GM18870 (cell line): ENCODE data around the gene AFAP1.

ENCODE experiments used
- ATAC-seq: cut with Tn5 transposase; IDR thresholded peaks from one replicate; pipeline ENCODE4 v1.9.1; 2021; ENCODE audit warnings: moderate library complexity; ENCODE audit not compliant: unreplicated experiment

Gene AFAP1

GRCh38 chr4:7761720-7762119 is 177.9 kb downstream of the AFAP1 start:
- no peak for ATAC-seq

DNA sequence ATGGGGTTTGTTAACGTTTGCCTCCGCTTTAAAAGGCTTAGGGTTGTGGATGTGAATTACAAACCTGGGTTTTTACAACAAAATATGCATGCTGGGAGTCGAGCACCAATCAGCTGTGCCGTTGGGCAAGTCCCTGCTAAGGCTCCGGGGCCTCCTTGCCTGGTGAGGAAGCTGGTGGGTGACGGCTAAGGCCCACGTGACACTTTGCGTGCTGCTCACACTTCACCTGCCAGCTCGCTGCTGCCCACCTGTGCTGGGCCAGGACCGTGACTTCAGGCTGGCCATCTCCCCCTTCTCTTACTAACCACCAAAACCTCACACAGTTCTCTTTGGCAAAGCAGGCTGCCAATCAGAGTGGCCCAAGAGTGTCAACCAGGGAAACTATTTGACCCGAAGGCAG is 178.3 kb downstream of the AFAP1 start:
- no peak for ATAC-seq

DNA sequence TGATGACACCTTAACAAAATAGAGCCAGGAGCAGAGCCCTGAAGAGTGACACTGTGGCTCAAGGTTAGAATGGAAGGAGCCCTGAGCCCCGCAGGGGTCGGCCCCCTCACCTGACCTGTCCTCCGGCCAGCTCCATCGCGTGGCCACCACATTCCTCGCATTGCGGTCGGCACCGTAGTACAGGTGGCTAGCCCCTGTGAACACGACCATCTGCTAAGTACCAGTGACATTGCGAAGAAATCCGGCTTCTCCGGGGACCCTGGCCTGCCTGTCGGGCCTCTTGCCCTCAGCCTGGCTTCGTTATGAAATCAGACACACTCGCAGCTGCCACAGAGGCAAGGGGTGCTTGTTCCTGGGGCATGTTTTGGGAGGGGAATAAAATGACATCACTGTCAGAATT is 179.0 kb downstream of the AFAP1 start:
- no peak for ATAC-seq

DNA sequence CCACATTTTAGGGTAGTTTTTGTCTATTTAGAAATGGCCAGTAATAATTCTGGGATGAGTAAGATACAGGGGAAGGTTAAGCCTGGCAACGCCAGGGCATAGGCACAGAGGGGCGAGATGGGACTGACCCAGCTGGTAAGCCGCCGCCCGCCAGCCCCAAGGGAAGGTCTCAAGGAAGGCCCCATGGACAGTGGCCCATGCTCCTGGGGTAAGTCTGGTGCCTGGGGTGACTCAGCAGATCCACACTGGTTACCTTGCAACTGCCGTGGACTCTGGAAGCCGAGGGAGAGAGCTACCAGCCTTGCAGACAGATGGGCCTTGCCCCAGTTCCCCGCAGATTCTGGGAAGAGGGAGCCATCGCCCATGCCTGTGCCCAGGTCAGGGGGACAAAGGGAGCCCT is 179.4 kb downstream of the AFAP1 start:
- no peak for ATAC-seq

DNA sequence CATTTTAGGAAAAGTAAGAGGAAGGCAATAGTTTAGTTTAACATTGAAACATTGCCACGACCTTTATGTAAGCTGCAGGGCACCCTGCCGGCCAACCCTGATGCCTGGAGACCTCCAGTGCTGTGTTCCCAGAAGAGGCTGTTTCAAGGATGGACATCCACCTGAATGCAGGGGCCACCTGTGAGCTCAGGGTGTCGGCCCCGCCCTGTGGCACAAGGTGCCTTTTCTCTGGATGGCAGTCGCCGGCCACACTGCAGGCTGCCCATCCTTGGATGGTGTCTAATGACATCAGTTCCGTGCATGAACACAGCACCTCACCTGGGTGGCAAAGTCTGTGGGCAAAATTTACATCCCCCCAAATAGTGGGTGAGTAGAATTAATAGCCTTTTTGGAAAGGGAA is 180.0 kb downstream of the AFAP1 start:
- no peak for ATAC-seq

DNA sequence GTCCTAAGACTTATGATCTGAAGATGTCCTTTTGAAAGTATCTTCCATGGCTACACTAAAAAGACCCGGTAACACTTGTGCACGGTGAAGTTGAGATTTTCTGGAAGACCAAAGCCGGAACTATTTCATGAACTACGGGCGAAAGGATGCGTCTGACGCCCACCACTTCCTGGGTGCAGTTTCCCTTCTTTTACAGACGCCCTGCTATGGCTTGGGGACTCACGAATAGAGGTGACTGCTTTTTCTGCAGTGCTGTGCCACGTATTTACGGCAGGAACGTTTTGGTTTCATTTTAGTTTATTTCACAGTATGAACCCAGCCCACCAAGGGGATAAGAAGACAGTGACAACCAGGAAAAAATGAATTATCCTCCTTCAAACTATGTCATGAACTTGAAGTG is 180.4 kb downstream of the AFAP1 start:
- no peak for ATAC-seq

DNA sequence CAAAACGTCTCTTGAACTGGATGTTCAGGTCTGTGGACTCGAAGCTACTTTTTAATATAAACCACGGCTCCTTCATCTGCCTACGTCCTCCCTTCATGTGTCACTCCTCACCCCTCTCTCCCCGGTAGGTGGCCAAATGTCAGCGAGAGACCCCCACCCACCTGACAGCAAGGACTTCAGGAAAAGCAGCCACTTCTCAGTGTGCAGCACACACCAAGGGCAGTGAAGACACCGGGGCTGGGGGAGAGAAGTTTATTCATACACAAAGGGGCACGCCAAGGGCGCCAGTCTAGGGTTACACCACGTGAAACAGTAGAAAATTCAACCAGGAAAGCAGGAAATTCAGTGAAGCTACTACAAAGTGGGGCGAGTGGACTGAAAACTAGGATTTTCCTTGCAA is 181.2 kb downstream of the AFAP1 start:
- no peak for ATAC-seq

GRCh38 chr4:7757501-7758471 is 181.9 kb downstream of the AFAP1 start:
- ATAC-seq, result no peak

GRCh38 chr4:7756561-7757355 is 182.9 kb downstream of the AFAP1 start:
- no peak for ATAC-seq

DNA sequence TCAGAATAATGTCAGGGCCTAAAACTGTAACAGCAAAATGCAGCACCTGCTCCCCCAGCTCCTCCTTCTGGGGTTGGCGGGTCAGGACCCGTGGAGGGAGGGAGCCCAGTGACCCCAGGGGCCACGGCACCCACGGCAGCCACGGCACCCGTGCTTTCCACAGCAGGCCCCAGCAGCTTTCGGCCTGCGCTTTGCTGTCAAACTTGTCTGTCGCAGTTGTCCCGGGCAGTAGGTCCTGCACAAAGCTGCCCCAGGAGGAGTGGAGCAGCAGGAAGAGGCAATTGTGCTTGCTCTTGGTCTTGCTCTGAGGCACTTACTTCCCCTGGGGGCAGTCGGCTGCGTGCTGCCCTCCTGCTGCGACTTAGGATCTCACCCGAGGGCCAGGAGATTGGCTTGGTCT is 183.6 kb downstream of the AFAP1 start:
- no peak for ATAC-seq

DNA sequence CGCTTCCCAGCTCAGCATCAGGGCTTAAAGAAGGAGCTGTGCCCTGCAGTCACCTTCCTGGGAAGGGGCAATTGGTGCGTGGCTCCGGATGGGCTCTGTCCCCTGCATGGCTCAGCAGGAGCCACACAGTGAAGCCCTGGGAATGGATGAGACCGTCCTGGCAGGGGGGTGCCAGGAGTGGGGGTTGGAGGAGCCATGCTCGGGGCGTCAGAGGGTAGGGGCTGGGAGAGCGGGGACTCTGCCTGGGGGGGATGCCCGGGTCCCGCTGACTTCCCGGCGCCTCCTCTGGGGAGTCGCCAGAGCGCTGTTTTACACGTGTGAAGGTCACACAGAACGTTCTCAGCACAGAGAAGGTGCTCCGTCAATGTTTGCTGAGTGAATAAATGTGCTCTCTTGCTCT is 184.1 kb downstream of the AFAP1 start:
- ATAC-seq, result no peak

DNA sequence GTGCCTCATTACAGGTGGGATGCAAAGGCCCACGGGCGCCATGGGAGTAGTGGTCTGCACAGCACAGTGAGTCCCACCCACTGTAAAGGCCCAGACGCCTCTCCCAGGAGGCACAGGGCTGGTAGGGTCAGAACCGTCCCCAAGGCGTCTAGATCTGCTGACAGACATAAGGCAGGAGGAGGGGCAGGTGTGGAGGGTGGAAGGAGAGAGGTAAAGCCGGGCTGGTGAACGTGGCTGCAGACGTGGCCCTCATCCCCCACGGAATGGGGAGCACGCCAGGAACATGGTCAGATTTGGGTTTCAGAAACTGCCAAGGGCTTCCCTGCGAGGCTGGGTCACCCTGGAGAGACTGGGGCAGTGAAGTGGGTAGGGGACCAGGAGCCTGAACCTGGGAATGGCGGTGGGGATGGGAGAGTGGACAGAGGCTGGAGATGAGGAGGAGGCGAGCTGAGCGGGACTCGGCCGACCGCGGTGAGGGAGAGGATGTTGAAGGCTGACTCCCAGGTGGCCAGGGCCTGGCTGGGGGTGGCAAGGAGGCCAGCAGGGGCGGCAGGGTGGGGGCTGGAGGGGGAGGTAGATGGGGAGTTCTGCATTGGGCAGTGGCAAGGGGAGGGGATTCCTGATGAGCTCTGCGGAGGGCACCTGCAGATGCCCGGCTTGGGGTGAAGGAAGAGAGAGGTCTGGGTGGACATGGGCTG is 184.9 kb downstream of the AFAP1 start:
- ATAC-seq, result no peak

DNA sequence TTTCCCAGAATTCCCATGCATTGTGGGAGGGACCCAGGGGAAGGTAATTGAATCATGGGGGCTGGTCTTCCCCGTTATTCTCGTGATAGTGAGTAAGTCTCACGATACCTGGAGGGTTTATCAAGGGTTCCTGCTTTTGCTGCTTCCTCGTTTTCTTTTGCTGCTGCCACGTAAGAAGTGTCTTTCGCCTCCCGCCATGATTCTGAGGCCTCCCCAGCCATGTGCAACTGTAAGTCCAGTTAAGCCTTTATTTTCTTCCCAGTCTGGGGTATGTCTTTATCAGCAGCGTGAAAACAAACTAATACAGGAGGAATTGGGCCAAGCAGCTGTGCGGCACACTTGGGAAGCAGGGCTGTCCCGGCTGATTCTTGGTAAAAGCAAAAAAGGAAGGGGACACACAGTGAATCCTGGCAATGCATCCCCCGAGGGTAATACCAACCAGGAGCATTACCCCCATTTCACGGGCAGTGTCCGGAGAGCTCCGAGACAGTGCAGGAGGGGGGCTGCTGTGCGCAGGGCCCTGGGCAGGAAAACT is 185.7 kb downstream of the AFAP1 start:
- no peak for ATAC-seq

GRCh38 chr4:7753271-7753670 is 186.4 kb downstream of the AFAP1 start:
- ATAC-seq, result no peak

DNA sequence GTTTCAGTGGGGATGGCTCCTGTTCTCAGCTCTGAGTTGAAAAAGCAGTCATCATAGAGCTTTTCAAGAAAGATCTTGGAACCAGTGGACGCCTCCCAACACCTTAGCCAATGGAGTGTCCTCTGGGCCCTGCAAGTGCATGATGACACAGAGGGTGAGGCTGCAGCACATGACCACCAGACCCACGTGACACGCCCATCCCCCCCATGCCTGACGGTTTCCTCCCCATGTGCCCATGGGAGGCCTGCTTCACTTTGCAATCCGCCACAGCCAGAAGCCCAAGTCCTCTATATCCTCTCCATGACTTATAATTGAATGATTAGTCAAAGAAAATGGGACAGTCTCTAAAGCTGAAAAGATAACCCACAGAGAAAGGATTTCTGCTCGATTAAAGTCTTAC is 187.0 kb downstream of the AFAP1 start:
- no peak for ATAC-seq

DNA sequence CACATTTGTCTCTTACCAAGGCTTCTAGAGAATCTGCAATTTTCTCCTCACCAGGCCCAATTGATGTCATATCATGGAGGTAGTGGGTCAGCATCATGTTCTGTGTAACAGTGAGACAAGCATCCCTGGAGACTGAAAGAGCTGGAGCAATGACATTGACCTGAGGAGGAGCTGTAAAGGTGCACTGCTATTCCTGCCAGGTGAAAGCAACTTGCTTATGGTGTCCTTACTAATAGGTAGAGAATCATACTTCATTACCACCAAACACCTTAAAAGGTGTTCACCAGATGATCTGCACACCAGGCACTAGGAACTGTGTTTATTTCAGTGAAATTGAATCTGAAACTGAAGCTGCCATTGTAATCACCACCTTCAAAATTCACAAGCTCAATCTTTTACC is 188.7 kb downstream of the AFAP1 start:
- ATAC-seq, result no peak

- no peak for ATAC-seq
Observed at GRCh38 chr4:7750523-7750922, 189.1 kb downstream of the AFAP1 start.

DNA sequence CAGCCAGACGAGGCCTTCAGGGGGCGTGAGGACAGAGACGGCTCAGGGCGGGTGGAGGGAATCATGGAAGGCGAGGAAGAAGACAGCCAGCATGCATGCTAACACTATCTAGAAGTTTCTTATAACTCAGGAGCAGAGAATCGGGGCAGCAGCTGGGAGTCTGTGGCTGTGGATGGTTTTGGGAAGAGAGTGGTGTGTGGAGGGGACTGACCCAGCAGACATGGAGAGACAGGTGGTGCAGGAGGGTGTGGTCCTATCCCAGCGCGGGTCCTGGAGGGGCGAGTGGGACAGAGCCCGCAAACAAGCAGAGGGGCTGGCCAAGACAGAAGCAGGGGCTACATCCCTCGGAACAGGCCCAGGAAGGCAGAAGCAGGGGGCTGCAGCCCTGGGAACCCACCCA is 192.1 kb downstream of the AFAP1 start:
- no peak for ATAC-seq

GRCh38 chr4:7747062-7747385 is 192.6 kb downstream of the AFAP1 start:
- ATAC-seq, result no peak

GRCh38 chr4:7746351-7747061 is 193.2 kb downstream of the AFAP1 start:
- ATAC-seq, result no peak
